Measurements from ENCODE around the gene NPAS2.

The NPAS2 gene

DNA sequence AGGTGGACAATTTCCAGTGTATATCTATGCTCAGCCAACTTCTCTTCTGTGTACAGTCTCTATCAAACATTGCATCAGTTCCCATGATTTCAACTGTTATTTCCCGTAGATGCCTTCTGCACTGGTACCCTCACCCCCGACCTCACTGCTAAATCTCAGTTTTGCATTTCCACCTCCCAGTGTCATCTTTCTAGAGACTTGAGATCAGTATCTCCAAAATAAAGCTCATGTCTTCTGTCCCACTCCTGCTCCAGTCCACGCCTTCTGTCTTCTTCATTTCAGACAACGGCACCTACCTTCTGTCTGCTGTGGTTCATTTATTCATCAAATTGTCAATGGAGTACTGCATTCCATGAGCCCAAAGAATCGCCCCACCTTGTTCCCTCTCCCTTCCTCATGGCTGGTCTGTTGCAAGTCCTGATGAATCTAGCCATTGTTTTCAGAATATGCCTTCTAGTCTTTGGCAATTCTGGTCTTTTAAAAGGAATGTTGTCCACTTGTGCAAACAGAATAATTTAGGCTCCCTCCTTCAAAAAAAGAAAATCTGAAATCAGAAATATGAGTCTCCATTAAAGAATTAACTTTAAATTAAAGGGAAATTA lies 23.3 kb upstream of the NPAS2 start:
- no peak for DNase-seq

DNA sequence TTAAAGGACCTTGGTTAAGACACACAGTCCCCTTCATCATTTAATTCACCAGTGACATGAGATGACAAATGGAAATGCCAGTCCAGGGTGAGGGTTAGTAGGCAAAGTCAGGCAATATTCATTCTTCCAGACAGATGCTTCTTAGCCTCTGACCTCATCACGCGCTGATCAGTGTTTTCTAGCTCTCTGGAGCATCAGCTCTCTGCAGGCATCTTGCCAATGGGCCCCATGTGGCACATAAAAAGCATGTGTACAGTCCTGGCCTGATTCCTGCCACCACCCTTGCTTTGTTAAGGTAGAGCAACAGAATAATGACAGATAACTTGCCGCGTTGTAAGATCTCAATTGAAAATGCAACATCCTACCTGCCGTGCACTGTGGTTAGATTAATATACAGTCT lies 20.3 kb upstream of the NPAS2 start:
- no peak for DNase-seq

DNA sequence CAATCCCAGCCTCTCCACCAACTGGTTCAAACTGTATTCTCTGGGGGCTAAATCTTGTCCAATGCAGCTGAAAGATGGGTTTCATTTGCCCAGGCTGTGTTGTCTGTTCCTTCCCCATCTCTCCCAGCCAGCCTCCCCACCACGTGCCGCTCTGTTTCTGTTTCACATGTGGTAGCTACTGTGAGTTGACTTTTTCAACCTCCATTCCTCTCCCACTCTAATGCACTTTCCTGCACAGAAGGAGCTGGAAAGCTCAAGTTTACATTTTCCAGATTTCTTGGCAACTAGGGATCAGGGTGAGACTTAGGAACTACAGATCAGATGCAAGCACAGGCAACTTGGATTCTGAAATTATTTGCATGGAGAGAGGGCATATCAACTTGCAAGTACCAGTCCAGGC lies 19.0 kb upstream of the NPAS2 start:
- DNase-seq: no peak

DNA sequence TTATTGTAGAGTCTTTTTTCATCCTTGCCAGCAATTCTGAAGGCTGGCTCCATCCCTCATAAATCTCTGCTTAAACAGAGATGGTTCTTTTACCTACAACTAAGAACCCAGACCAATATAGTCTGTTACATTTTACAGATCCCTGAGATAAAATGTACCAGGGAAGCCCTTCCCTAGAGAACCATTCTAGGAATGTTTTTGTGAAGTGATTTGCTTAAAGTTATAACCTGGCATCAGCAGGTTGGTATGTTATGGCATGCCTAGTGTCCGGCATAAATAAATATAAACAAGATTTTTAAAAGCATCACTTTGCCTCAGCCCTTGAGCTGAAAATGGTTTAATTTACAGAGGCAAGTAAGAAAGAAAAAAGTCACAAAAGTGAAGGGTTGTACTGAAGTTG lies 18.5 kb upstream of the NPAS2 start:
- DNase-seq: no peak

DNA sequence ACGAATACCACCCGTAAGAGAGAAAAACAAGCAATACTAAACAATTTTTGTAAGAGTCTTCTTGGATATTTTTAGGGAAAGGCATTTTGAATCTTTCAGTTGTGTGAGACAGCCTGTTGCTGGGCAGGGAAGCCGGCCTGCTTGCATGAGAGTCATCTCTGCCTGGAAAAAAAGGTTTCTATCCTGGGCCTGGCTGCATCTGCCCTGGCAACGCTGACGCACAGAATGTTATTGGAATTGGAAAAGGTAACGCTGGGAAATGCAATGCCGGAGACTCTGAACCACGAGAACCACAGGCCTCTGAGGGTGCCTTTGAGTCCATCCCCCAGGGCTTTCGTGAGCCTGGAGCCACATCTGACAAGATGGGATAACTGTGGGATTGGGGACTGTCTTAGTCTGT lies 17.9 kb upstream of the NPAS2 start:
- no peak for DNase-seq

DNA sequence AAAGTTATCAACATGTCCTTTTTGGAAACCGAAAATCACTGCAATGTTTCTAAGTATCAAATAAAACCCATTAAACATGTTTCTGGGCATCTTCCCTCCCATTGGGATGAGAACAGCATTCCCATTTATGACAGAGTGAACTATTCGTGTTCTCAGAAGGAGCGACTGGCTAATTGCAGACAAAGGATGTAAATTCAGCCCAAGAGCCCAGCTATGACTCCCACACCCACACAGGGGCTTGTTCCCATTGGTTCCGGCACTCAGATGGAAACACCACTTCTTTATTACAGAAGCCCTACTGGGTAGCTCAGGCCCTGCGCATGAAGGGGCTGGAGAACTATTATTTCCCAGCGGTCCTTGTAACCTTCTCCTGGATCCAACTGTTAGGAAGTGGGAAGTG lies 16.6 kb upstream of the NPAS2 start:
- DNase-seq: no peak

DNA sequence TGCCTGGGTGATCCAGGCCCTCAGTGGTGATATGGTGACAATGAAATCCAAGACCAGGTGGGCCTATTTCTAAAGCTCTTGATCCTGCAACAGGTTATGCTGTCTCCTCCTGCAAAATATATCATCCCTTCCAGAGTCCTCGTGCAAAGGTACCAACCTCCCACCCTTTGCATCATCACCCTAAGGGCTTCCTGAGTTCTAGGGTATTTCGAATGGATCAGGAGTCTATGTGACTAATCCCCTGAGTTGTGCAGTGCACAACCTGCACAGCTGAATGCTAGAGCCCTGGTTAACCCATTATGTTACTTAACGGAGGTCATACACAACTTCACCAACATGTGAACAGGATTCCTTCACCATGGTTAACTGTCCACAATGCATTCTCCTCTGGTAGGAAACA lies 13.4 kb upstream of the NPAS2 start:
- DNase-seq: no peak

DNA sequence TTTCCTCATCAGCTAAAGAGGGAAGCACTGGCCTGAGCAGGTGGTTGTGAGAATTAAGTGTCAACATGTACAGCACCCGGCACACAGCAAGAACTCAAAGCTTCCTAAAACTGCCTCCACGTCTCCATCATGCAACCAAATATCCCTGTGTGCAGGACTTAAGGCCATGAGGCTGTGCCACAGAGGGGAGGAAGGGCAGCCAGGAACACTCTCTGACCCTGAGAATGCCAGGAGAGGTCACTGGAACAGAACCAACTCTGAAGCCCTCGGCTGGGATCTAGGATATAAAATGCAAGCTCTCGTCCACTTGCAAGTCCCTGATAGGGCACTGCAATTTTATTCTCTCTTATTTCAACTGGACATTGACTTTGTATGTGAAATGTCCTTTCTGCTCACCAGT lies 12.2 kb upstream of the NPAS2 start:
- DNase-seq: no peak

DNA sequence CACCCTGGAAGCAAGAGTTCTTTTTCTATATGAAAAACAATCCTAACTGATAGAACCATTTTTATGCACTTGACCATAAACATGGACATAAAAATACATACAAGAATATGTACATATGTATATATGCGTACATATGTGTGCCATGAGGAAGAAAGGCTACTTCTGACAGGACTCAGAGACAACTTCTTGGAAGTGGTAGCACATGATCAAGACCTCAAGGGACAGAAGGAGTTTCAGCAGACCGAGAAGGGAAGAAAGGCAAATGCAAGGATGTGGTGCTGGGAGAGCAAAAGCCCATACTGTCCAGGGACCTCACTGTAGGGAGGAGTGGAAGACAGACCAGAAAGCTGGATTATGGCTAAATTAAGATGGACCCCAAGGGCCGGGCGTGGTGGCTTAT lies 11.4 kb upstream of the NPAS2 start:
- no peak for DNase-seq

DNA sequence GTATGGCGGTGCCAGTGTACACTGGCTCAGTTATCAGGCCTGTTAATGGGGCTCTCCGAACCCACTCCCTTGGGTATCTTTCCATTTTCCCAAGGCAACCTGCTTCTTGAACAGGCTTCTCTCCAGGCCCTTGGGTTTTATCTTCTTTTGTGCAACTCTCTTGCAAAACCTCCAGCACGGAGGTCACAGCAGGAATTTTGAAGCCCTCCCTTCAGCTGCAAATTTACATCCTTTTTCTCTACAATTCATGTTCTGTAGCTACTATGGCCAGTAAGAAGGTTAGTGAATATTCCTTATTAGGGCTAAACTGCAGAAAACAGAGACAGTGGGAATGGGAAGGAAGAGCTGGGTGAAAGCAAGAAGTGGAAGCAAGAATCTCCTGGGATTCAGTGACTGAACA lies 10.4 kb upstream of the NPAS2 start:
- no peak for DNase-seq

DNA sequence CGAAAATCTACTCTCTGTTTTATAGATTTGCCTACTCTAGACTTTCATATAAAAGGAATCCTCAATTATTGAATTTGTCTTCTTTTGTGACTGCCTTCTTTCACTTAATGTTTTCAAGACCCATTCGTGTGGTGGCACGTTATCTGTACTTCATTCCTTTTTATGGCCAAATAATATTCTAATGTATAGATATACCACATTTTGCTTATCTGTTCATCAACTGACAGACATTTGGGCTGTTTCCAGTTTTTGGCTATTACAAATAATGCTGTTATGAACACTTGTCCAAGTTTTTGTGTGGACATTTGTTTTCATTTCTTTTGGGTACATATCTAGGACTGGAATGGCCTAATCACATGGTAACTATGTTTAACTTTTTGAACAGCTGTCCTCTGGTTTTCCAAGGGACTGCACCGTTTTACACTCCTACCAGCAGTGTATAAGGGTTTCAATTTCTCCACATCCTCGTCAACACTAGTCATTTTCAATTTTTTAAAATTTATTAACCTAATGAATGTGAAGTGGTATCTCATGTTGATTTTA lies 9.3 kb upstream of the NPAS2 start:
- DNase-seq: no peak

DNA sequence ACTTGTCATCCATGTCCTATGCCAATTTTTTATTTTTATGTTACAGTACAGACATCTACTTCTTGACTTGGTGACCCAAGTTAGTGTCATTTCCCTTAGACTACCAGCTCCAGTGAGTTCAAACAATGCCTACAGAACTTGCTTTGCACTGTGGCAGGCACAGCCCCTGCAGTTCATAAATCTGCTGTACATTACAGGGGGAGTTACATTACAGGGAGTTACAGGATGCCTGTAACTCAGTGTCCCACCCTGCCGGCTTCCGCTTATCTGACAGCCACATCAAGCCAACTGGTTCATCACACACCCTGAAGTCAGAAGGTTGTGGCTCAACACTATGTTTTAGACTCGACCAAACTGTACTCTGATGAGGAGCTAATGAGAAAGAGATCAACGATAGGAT lies 7.8 kb upstream of the NPAS2 start:
- no peak for DNase-seq

DNA sequence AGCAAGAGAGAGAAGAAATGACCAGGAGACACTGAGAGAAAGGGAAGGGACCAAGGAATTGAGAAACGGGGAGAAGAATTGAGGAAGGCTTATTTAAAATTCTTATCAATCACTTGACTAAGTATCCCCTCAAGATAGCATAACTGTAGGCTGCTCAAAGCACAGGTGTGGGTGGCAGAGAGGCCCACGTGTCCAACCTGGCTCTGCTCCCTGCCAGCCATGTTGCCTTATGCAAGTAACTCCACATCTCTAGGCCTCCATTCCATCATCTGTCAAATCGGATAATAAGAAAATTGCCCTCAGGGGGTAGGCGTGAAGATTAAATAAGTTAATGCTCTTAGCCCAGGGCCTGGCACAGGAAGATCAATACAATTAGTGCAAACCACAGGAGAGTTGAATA lies 7.4 kb upstream of the NPAS2 start:
- no peak for DNase-seq

DNA sequence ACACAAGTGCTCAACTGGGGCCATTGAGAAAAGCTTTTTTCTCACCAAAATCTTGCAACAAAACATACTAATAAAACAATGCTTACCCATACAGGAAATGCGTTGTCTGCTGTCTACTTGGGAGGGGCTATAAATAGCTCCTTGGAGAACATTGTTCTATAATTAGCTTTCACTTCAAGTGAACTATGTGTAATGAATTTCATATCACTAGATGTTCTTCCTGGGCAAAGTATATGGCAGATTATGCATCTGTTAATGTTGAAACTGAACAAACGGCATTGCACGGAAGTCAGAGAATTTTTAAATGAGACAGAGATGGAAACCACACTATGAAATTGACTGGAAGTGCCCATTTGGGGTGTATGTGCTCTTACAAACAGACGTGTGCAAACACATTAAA lies 6.4 kb upstream of the NPAS2 start:
- no peak for DNase-seq

DNA sequence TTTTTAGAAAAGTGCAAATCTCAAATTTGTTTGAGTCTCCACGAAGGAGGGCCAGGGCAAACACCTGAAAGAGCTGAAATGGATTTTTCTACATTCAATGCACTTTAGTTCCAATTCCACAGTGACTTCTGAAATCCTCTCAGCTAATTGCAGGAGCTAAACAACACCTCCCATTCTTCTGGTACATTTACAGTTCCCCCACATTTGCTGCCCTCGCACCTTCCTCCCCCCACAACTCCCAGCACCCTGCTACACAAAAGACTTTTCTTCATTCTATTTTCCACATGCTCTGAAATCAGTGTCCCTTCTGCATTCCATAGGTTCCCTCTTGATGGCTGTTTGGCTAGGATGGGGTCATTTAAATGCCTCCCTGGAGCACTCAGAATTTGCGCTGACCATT lies 5.9 kb upstream of the NPAS2 start:
- no peak for DNase-seq

DNA sequence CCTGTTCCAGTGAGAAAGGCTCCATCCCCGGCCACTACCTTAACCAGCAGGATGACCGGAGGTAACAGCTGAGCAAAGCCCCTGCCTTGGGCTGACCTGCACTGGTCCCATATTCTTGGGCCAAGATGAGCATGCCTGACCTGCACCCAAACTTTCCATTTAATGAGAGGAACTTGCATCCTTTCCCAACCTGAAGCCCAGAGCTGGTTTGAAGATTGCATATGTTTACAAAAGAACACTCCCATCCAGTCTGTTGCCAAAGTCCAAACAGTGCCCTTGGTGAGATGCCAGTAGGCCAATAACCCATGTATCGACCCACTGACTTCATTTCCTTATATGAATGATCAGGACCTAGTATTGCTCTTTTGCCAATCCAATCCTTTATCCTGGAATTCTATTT lies 5.5 kb upstream of the NPAS2 start:
- no peak for DNase-seq

DNA sequence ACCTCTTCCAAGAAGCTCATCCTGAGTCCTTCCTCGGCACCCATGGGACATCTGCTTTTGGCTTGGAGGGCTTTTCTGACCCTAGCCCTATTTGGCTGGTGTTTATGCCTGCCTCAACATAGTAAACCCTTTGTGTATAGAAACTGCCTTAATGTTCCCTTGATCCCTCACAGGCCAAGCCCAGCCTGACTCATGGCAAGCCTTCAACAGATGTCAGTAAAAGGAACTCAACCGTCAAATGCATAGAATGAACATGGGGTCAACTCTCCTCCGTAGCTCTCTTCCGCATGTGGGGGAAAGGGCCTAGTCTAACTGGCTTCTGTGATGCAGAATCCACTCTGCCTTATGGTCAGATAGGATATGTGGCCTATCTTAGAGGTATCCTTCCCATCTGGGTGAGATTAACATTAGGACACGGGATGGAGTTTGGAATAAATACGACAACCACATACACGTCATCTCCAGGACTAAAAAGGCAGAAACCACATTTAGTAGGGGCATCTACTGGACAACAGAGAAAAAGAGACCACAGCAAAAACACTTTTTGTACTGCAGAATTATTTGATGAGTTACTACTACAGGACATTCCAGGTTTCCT lies 2.5 kb upstream of the NPAS2 start:
- no peak for DNase-seq

DNA sequence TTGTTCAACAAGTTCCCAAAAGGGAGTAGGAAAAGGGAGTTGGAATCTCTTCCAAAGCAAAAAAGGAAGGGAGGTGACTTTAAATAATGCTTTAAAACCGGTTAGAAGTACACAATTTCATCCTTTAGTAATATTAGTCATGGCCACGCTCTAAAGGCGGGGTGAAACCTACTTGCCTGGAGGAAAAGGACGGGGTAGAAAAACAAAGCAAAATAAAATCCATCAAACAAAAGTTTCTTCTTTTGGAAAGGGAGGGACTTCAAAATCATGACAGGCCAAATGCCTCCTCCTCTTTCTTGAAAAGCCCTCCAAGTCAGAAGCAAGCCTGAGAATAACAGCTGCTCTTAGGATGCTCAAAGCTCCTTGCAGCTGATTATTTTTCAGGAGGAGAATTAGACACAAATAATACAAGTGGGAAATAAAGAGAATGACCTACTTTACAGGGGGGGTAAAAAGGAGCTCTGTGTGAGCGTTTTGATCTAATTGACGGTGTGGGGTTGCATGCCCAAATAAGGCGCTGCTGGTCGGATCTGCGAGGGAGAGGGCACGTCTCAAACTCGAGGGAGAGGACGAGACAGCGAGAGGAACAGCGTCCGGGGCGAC lies 1.8 kb upstream of the NPAS2 start:
- no peak for DNase-seq

DNA sequence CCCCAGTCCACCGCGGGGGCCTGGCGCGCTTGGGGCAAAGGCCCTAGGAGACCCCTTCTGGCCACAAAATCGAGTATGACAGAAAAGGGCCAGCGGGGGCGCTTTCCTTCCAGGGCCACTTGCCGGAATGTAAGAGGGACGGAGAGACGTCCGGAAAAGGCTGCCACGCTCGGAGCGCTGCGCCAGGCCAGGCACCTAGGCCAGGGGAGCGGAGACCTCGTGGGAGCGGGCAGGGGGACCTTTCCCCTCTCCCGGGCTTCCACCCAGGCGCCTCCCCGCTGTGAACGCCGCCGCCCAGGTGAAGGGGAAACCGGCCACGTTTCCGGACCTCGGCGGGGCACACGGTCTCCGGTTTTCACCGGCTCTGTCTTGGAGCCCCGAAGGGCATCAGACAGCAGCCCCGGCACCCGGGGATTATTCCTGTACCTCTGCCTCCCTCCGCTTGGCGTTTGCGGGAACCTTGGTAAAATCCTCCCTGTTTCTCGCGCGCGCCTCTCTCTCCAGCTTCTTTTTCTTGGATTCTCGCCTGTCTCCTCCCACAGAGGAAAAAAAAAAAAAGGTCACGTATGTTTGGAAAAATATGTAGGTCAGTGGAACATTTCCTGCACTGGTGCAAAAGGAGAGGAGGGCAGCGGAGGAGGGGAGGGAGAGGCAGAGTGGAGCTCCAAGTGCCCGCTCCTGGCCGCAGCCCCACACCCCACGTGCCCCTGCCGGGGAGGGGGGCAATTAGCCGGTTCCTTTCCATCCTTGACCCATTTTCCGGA lies 1.2 kb upstream of the NPAS2 start:
- no peak for DNase-seq

DNA sequence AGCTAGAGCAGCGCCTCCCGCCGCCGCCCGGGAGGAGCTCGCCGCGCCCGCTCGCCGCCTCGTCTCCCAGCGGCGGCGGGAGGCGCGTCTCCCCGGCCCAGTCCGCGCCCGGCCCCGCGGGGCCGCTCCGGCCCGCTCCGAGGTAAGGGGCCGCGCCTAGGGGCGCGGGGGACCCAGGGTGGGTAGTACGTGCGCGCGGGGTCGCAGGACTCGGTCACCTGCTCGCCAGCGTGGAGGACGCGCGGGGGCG lies 259 bp downstream of the NPAS2 start:
- no peak for DNase-seq

DNA sequence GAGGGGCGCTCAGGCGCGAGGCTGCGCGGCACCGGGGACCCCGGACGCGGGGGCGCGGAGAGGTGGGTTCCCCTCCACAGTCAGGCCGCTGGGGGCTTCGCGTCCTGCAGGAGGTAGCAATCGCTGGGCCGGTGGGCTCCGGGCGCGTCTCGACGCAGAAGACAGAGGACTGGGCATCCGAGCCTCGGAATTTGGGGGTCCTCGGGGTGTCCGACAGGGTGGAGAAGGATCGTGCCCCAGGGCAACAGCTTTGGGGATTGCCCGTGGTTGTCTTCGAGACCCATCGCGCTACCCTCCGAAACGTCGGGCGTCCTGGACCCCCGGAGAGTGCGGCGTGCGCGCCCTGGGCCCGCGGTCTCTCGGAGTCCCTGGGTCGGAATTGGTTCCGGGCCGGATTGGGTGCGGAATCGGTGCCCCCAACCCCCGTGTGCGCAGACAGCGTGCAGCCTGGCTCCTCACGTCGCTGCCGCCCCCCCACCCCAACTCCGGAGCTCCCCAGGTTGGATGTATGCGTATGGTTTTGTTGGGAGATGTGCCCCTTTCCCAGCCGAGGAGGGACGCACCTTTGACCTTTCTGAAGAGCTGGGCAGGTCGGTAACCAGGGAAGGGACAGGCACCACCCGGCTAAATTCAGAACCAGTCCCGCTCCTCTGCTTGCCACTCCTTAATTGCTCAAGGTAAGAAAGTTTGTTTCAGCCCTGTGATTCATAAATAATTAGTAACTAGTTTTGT lies 750 bp downstream of the NPAS2 start:
- DNase-seq: no peak

DNA sequence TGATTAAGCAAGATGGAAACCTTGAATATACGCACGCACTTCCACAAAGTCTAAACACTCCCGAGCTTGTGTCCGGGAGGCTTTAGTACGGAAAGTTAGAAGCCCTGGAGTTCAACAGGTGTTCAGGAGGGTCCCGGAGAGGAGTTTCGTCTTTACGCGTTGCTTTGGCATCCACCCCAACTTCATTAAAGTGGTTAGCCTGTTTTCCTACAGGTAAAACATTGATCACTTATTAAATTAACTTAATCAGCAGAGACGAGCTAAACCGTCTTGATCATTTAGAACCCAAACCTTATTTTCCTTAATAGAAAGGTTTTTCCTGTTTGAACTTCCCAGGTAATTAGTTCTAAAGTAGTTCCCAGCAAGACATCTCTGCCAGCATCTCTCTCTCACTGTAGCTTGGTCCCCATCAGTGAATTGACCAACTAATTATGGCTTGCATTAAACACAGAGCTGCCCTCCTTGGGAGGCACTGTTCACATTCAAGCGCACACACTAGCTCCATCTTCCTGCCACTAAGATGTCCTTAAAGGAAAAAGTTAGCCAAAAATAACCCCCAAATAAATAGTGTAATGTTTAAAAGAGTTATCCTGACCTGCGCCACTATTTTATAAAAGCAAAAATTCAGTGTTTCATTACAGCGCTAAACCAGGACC lies 1.4 kb downstream of the NPAS2 start:
- DNase-seq: no peak

DNA sequence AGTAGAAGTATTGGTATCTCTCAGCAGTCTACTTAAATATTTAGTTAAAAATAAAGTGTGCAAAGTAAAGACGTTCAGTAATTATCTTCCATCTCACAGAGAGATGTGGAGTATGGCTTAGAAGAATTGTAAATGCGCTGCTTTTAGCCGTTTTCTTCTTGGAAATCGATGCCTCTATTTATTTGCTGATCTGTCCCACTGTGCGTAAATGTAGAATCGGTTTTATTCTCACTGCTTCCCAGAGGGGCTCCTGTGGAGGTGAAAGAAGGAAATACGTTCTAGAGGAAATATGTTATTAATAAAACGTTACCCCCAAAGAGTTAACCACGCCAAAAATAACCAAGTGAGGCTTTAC lies 1.9 kb downstream of the NPAS2 start:
- no peak for DNase-seq
